H1 (cell line): ENCODE data around the gene CD84. TPM values are rescaled to one million over a fixed set of nuclear protein-coding genes. Genes with fewer than 3 reads are reported as not detected.

ENCODE experiments used
- CTCF ChIA-PET: fragments of 300-600 bp; sonication (Branson Sonifier 250); formaldehyde crosslinking; loops from one replicate; lab custom pipeline; 2021; ENCODE audit not compliant: partially characterized antibody; lab: Charles Lee
- POLR2A ChIA-PET: fragments of 300-600 bp; sonication (Branson Sonifier 250); formaldehyde crosslinking; loops from one replicate; lab custom pipeline; 2021; ENCODE audit warnings: inconsistent platforms; ENCODE audit not compliant: partially characterized antibody; lab: Charles Lee
- DNase-seq, 2 experiments: peaks; one replicate each; pipeline versions ENCODE4 v3.0.0 to v3.0.0-alpha.2; 2010 to 2022; ENCODE audit warnings: low spot score in 2 of 2, low read depth in 1 of 2, mixed read lengths in 1 of 2
- FAIRE-seq: peaks from 2 replicates; lab custom pipeline; 2011; peaks lifted over from hg19 to GRCh38; lab: Jason Lieb, UNC
- H2AFZ ChIP-seq: 2 replicates; pipeline ENCODE4 v1.8.1; 2012; ENCODE audit warnings: low read length, inconsistent platforms
- H2AK5ac ChIP-seq: 2 replicates; pipeline ENCODE4 v1.6.1; 2013; ENCODE audit warnings: low read depth, low read length
- H2BK120ac ChIP-seq: replicated peaks from 2 replicates; pipeline ENCODE3; 2013; ENCODE audit warnings: low read depth, low read length, inconsistent platforms
- H2BK12ac ChIP-seq: 2 replicates; pipeline ENCODE4 v1.6.1; 2013; ENCODE audit warnings: low read depth, low read length
- H2BK15ac ChIP-seq: 2 replicates; pipeline ENCODE4 v1.6.1; 2013; ENCODE audit warnings: low read length
- H2BK20ac ChIP-seq: 2 replicates; pipeline ENCODE4 v1.6.1; 2013; ENCODE audit warnings: low read length
- H2BK5ac ChIP-seq: 2 replicates; pipeline ENCODE4 v1.6.1; 2013; ENCODE audit warnings: low read depth, low read length
- H3K14ac ChIP-seq: 2 replicates; pipeline ENCODE4 v1.6.1; 2013; ENCODE audit warnings: inconsistent platforms; ENCODE audit not compliant: insufficient read length
- H3K18ac ChIP-seq: 2 replicates; pipeline ENCODE4 v1.6.1; 2013; ENCODE audit warnings: low read length; ENCODE audit errors: extremely low read depth
- H3K23ac ChIP-seq: 2 replicates; pipeline ENCODE4 v1.6.1; 2013; ENCODE audit warnings: inconsistent platforms; ENCODE audit not compliant: insufficient read length
- H3K23me2 ChIP-seq: 2 replicates; pipeline ENCODE4 v1.6.1; 2013; ENCODE audit warnings: low read depth, low read length
- H3K27ac ChIP-seq: 2 replicates; pipeline ENCODE4 v1.6.1; 2011; ENCODE audit warnings: low read depth, low read length, inconsistent platforms
- H3K27me3 ChIP-seq, 4 experiments: replicated peaks in 1 of 4; 1 replicate in 1 of 4; 2 replicates in 3 of 4; pipeline versions ENCODE4 v1.6.1 to v1.8.1; 2011 to 2013; ENCODE audit warnings: low read length in 3 of 4, mild to moderate bottlenecking in 3 of 4, inconsistent platforms in 2 of 4, mixed read lengths in 2 of 4, moderate library complexity in 1 of 4; ENCODE audit not compliant: control insufficient read depth in 3 of 4, insufficient read depth in 3 of 4; ENCODE audit errors: extremely low read depth in 1 of 4
- H3K36me3 ChIP-seq, 4 experiments: 2 replicates each; pipeline versions ENCODE4 v1.6.1 to v1.8.1; 2011 to 2013; ENCODE audit warnings: mild to moderate bottlenecking in 4 of 4, low read length in 3 of 4, moderate library complexity in 2 of 4, control low read depth in 1 of 4, inconsistent platforms in 1 of 4; ENCODE audit not compliant: insufficient read depth in 4 of 4, control insufficient read depth in 2 of 4
- H3K4ac ChIP-seq: replicated peaks from 2 replicates; pipeline ENCODE3; 2013; ENCODE audit warnings: low read length, low read depth, mixed read lengths, inconsistent platforms; ENCODE audit not compliant: insufficient read length
- H3K4me1 ChIP-seq, 4 experiments: replicated peaks in 1 of 4; 1 replicate in 1 of 4; 2 replicates in 3 of 4; pipeline versions ENCODE4 v1.6.1 to v1.8.1; 2011 to 2013; ENCODE audit warnings: low read length in 3 of 4, inconsistent platforms in 2 of 4, mixed read lengths in 1 of 4; ENCODE audit not compliant: insufficient read depth in 4 of 4, control insufficient read depth in 3 of 4
- H3K4me2 ChIP-seq, 2 experiments: 2 replicates each; pipeline versions ENCODE4 v1.6.1 to v1.8.1; 2011 to 2013; ENCODE audit warnings: low read depth in 2 of 2, low read length in 2 of 2, control low read depth in 1 of 2, inconsistent platforms in 1 of 2, mild to moderate bottlenecking in 1 of 2; ENCODE audit not compliant: insufficient read depth in 1 of 2
- H3K4me3 ChIP-seq, 4 experiments: fragments of 200-600, 300-600 bp in 1 of 4; sonication (generic), shearing (Covaris generic), sonication (Bioruptor Twin) in 1 of 4; 2 replicates each; pipeline versions ENCODE4 v1.5.1 to v1.8.1; 2011 to 2016; ENCODE audit warnings: low read length in 4 of 4, low read depth in 3 of 4, control low read depth in 2 of 4, inconsistent platforms in 2 of 4, mild to moderate bottlenecking in 2 of 4, mixed read lengths in 1 of 4, moderate library complexity in 1 of 4; ENCODE audit not compliant: insufficient read depth in 2 of 4; ENCODE audit errors: extremely low read depth in 1 of 4
- H3K56ac ChIP-seq: replicated peaks from 2 replicates; pipeline ENCODE3; 2013; ENCODE audit warnings: low read depth, mild to moderate bottlenecking, mixed read lengths, low read length, inconsistent platforms; ENCODE audit not compliant: insufficient read length
- H3K79me1 ChIP-seq: 2 replicates; pipeline ENCODE4 v1.6.1; 2013; ENCODE audit warnings: low read depth, low read length, control low read depth
- H3K79me2 ChIP-seq, 2 experiments: 2 replicates each; pipeline versions ENCODE4 v1.6.1 to v1.8.1; 2012 to 2013; ENCODE audit warnings: low read length in 2 of 2, mild to moderate bottlenecking in 2 of 2, inconsistent platforms in 1 of 2; ENCODE audit not compliant: insufficient read depth in 2 of 2, control insufficient read depth in 1 of 2
- H3K9ac ChIP-seq, 4 experiments: replicated peaks in 1 of 4; 1 replicate in 1 of 4; 2 replicates in 3 of 4; pipeline versions ENCODE4 v1.6.1 to v1.8.1; 2011 to 2013; ENCODE audit warnings: low read depth in 3 of 4, low read length in 3 of 4, control low read depth in 2 of 4, mild to moderate bottlenecking in 2 of 4, moderate library complexity in 2 of 4, inconsistent platforms in 1 of 4; ENCODE audit errors: extremely low read depth in 1 of 4
- H3K9me3 ChIP-seq, 2 experiments: 2 replicates each; pipeline versions ENCODE4 v1.6.1 to v1.8.1; 2012 to 2013; ENCODE audit warnings: mild to moderate bottlenecking in 2 of 2, moderate library complexity in 2 of 2, control low read depth in 1 of 2, inconsistent platforms in 1 of 2, low read depth in 1 of 2, low read length in 1 of 2, mixed read lengths in 1 of 2; ENCODE audit not compliant: insufficient read depth in 2 of 2
- H4K20me1 ChIP-seq, 2 experiments: replicated peaks in 1 of 2; 2 replicates each; pipeline versions ENCODE3 to v1.8.1; 2011 to 2013; ENCODE audit warnings: inconsistent platforms in 2 of 2, low read length in 2 of 2, mild to moderate bottlenecking in 1 of 2; ENCODE audit not compliant: insufficient read depth in 2 of 2, control insufficient read depth in 1 of 2
- H4K5ac ChIP-seq: 2 replicates; pipeline ENCODE4 v1.6.1; 2013; ENCODE audit warnings: low read length, low read depth, mixed read lengths, inconsistent platforms; ENCODE audit not compliant: insufficient read length
- H4K8ac ChIP-seq: 2 replicates; pipeline ENCODE4 v1.8.0; 2013; ENCODE audit warnings: mild to moderate bottlenecking, moderate library complexity, low read length, inconsistent platforms; ENCODE audit not compliant: insufficient read depth; ENCODE audit errors: extremely low read depth
- H4K91ac ChIP-seq: replicated peaks from 2 replicates; pipeline ENCODE3; 2013; ENCODE audit warnings: low read length, mixed read lengths, inconsistent platforms; ENCODE audit not compliant: insufficient read length
- BRCA1 ChIP-seq: IDR thresholded peaks from 2 replicates; pipeline ENCODE4 v1.6.1; 2012; ENCODE audit warnings: low read depth, low read length, improper control_type of control experiment
- CBX8 ChIP-seq: fragments of 300-800, 300-1000 bp; sonication (generic); IDR thresholded peaks from 2 replicates; pipeline ENCODE4 v1.7.1; 2016; ENCODE audit warnings: low read depth, low read length, borderline replicate concordance
- CTBP2 ChIP-seq: IDR thresholded peaks from 2 replicates; pipeline ENCODE4 v1.7.0; 2011; ENCODE audit warnings: borderline replicate concordance, mild to moderate bottlenecking, moderate library complexity, mixed read lengths, low read length; ENCODE audit not compliant: insufficient read depth, insufficient read length
- HDAC6 ChIP-seq: IDR thresholded peaks from one replicate; pipeline ENCODE4 v1.7.1; 2012; ENCODE audit warnings: low read depth, mild to moderate bottlenecking, inconsistent platforms, low read length, moderate library complexity
- KDM4A ChIP-seq: IDR thresholded peaks from one replicate; pipeline ENCODE4 v1.7.1; 2012; ENCODE audit warnings: low read depth, mild to moderate bottlenecking, moderate library complexity, low read length, inconsistent platforms; ENCODE audit not compliant: severe bottlenecking
- MAFK ChIP-seq: IDR thresholded peaks from 2 replicates; pipeline ENCODE4 v1.6.1; 2012; ENCODE audit warnings: low read depth, mild to moderate bottlenecking, improper control_type of control experiment, low read length
- NRF1 ChIP-seq: IDR thresholded peaks from 2 replicates; pipeline ENCODE4 v1.6.1; 2011; ENCODE audit warnings: mild to moderate bottlenecking, low read depth, low read length, improper control_type of control experiment
- PHF8 ChIP-seq: fragments of 200-600 bp; sonication (generic); conservative IDR thresholded peaks from 2 replicates; pipeline ENCODE4 v1.7.1; 2012; ENCODE audit warnings: low read depth, mild to moderate bottlenecking, inconsistent platforms, low read length, moderate library complexity
- POLR2AphosphoS5 ChIP-seq: IDR thresholded peaks from 2 replicates; pipeline ENCODE4 v1.6.1; 2011; ENCODE audit warnings: low read depth, low read length
- RNF2 ChIP-seq: fragments of 200-900, 300-1000 bp; sonication (generic); IDR thresholded peaks from 2 replicates; pipeline ENCODE4 v1.7.1; 2016; ENCODE audit warnings: borderline replicate concordance, low read depth, mild to moderate bottlenecking, antibody characterized with exemption, low read length; ENCODE audit not compliant: poor library complexity, severe bottlenecking; ENCODE audit errors: missing control alignments
- RXRA ChIP-seq: IDR thresholded peaks from 2 replicates; pipeline ENCODE4 v1.6.1; 2011; ENCODE audit warnings: low read depth, mild to moderate bottlenecking, low read length, moderate library complexity; ENCODE audit not compliant: insufficient read depth
- SIRT6 ChIP-seq: IDR thresholded peaks from one replicate; pipeline ENCODE4 v1.7.1; 2012; ENCODE audit warnings: low read length, inconsistent platforms
- SIX5 ChIP-seq: IDR thresholded peaks from 2 replicates; pipeline ENCODE4 v1.6.1; 2011; ENCODE audit warnings: mild to moderate bottlenecking, low read depth, low read length
- TBP ChIP-seq: IDR thresholded peaks from 2 replicates; pipeline ENCODE4 v1.6.1; 2011; ENCODE audit warnings: low read depth, low read length, improper control_type of control experiment
- TCF12 ChIP-seq: IDR thresholded peaks from 2 replicates; pipeline ENCODE4 v1.6.1; 2011; ENCODE audit warnings: low read depth, mild to moderate bottlenecking, low read length
- WGBS, 2 experiments: shearing (Covaris generic) in 1 of 2; methylation state at CpG; one replicate each; pipeline versions ENCODE4 v1.1.6 to v1.1.7; 2013 to 2015; ENCODE audit warnings: low lambda C conversion rate in 2 of 2, mixed read lengths in 2 of 2, inconsistent platforms in 1 of 2, low coverage in 1 of 2, missing lambda C conversion rate in 1 of 2; ENCODE audit not compliant: insufficient replicate concordance in 2 of 2, insufficient coverage in 1 of 2, insufficient read length in 1 of 2; ENCODE audit errors: extremely low coverage in 1 of 2, missing lambda C conversion rate in 1 of 2; 5-methylcytosine and 5-hydroxymethylcytosine counted together
- polyA plus RNA-seq, 7 experiments: library from polyadenylated mRNA; depleted of rRNA in 3 of 7; stranded (reverse) in 5 of 7; unstranded in 2 of 7; fragments of >200 nt in 5 of 7; fragments of 200-250 nt in 2 of 7; gene quantifications; 1 replicate in 5 of 7; 2 replicates in 1 of 7; 4 replicates in 1 of 7; pipeline versions ENCODE4 v1.2.1 to v1.2.3, GENCODE V29; 2011 to 2013; ENCODE audit warnings: missing spikeins in 2 of 7, mixed read lengths in 2 of 7
- total RNA-seq: library from RNA; stranded (reverse); fragmentation: NEBNext Ultra II Directional; extraction: Animal tissue kit (Norgen Biotek cat#: 25700); gene quantifications from 2 replicates; pipeline ENCODE4 v1.2.1, GENCODE V29; 2021

Gene CD84
- total and polyA plus RNA-seq, 2 of the 8 experiments (the other 6 are each of a cell fraction or from before 2014, with no cell fraction given): not detected

DNA sequence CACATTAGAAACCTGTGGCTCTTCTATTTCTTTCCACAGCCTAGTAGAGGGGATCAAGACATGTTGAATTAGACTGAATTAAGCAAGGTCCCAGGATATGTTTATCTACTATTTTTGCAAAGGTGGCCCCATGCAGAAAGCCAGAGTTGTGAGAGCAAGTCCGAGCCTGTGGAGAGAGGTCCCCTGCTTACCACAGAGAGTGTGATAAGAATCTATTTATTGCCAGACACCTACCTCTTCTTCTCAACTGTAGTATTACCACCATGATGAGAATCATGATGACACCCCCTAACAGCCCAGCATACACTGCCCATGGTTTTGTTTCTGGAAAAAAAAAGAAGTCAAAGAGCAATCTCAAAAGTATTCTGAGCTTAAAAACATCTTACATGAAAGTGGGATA is 44.6 kb upstream of the CD84 start:
- H4K20me1 ChIP-seq: no peaks in the 10 kb centered on the region

More for the DNA sequence above, 44.6 kb upstream of the CD84 start:
- no peak overlapping the region for H4K5ac ChIP-seq
- H2AK5ac ChIP-seq: no peak overlapping the region
- H3K36me3 ChIP-seq: no peaks in the 10 kb centered on the region
- no peak overlapping the region for H3K4me3 ChIP-seq
- H3K4me2 ChIP-seq: no peak overlapping the region
- DNase-seq (no peak), FAIRE-seq (no peak)
- H3K9me3 ChIP-seq: no peaks in the 10 kb centered on the region
- no peaks in the 10 kb centered on the region for H3K79me2 ChIP-seq
- H2AFZ ChIP-seq: no peak overlapping the region
- H3K23ac ChIP-seq: no peak overlapping the region
- H3K56ac ChIP-seq: no peak overlapping the region
- no peak overlapping the region for H4K91ac ChIP-seq
- no peak overlapping the region for H3K14ac ChIP-seq
- ChIA-PET CTCF (no interaction called here), POLR2A (no interaction called here)
- H3K23me2 ChIP-seq: no peaks in the 10 kb centered on the region
- no peak overlapping the region for H3K4ac ChIP-seq
- no peak overlapping the region for H3K9ac ChIP-seq
- 87% methylated on average over 1 of the region's 1 CpG; no CpG with 5 or more reads in 1 of the 2 experiments for WGBS, 2 experiments
- no peak overlapping the region for H2BK12ac ChIP-seq
- H3K18ac ChIP-seq: no peak overlapping the region
- H3K27me3 ChIP-seq: no peaks in the 10 kb centered on the region
- H2BK20ac ChIP-seq: no peak overlapping the region
- H3K27ac ChIP-seq: no peak overlapping the region
- H2BK5ac ChIP-seq: no peak overlapping the region
- H4K8ac ChIP-seq: no peak overlapping the region
- H2BK120ac ChIP-seq: no peak overlapping the region
- TF ChIP-seq RXRA (no peak), KDM4A (no peak), TBP (no peak), CBX8 (no peak), MAFK (no peak), SIRT6 (no peak), SIX5 (no peak), BRCA1 (no peak), CTBP2 (no peak), HDAC6 (no peak), POLR2AphosphoS5 (no peak), NRF1 (no peak), PHF8 (no peak), TCF12 (no peak), RNF2 (no peak)
- H3K4me1 ChIP-seq: no peaks in the 10 kb centered on the region; a peak in 1 of 7 replicates
- H3K79me1 ChIP-seq: no peaks in the 10 kb centered on the region
- H2BK15ac ChIP-seq: no peak overlapping the region
